GM12865 (cell line): ENCODE results near the gene SELENON.

Experiments
- DNase-seq: peaks from one replicate; pipeline ENCODE4 v3.0.0; 2010; ENCODE audit warnings: low read depth
- H3K4me3 ChIP-seq: 2 replicates; pipeline ENCODE4 v1.5.1; 2011; ENCODE audit warnings: mild to moderate bottlenecking, low read depth, low read length, control low read depth
- CTCF ChIP-seq: IDR thresholded peaks from 2 replicates; pipeline ENCODE4 v1.5.1; 2011; ENCODE audit warnings: low read length, control low read depth, low read depth, inconsistent platforms; ENCODE audit not compliant: insufficient read depth; ENCODE audit errors: missing control alignments

Gene SELENON

GRCh38 chr1:25765136-25765922 lies 34.7 kb upstream of the SELENON start:
- H3K4me3 ChIP-seq, result no peak overlapping the region
- DNase-seq, result no peak
- no peak for TF ChIP-seq CTCF

DNA sequence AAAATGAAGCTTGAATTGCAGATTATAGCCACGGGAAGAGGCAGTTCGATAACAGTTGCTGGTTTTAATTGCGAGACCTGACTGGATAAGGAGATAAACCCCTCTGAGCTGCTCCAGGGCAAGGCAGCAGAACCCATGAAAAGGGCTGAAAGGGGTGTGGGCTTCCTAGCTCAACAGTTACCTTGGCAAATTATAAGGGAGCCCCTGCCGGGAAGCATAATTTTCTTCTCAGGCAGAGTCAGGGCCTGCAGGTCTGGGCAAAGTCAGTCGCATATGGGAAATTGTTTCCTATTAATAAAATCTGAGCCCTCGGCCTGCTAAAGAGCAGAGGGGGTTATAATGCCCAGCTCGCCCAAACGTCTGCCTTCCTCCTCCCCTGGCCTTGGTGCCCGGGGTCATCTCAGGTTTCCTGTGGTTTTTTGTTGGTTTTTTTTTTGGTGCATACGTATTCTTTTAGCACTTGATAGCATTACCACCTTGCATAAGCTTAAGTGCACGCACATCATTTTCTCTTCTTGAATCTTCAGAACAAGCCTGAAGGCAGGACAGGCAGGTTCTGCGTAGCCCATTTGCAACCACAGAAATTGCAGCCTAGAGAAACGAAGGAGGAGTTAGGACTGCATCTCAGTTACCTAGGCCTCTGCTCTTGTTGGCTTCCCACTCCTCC lies 33.9 kb upstream of the SELENON start:
- no peak for TF ChIP-seq CTCF
- no peak for DNase-seq
- no peak overlapping the region for H3K4me3 ChIP-seq

DNA sequence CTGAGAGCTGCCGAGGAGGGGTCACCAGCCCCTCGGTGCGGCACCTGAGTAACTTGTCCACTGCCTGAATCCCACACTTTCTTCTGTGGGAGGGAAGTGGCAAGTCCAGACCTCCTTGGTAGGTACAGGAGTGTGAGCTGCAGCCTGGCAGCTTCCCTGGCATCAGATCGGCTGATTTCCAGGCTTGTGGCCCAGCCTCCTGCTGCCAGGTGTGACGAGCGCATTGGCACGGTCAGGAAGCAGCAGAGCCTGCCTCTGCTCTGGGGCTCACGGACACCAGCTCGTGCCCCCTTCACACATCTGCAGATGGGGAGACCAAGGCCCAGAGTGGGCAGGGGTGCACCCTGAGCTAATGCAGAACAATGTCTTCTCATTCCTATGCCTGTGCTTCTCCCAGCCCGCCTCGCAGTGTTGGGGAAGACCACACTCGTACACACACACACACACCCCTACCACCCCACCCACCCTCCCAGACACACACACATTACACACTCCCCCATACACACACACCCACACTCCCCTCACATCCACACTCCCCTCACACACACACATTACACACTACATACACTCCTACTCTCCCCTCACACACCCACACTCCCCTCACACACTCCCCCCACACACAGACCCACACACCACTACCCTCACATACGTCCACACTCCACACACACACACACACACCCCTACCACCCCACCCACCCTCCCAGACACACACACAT lies 33.1 kb upstream of the SELENON start:
- TF ChIP-seq CTCF, result no peak
- H3K4me3 ChIP-seq, result no peak overlapping the region
- DNase-seq, result no peak

- TF ChIP-seq CTCF, result no peak
- no peak for DNase-seq
- H3K4me3 ChIP-seq, result no peak overlapping the region
Measured at GRCh38 chr1:25767437-25767770, 32.6 kb upstream of the SELENON start.

GRCh38 chr1:25768999-25769398 lies 31.0 kb upstream of the SELENON start:
- TF ChIP-seq CTCF, result no peak
- no peak for DNase-seq
- no peak overlapping the region for H3K4me3 ChIP-seq

- no peak for DNase-seq
- no peak for TF ChIP-seq CTCF
- H3K4me3 ChIP-seq, result no peak overlapping the region
Measured at GRCh38 chr1:25769625-25770383, 30.2 kb upstream of the SELENON start.
